ENCODE measurements around the gene MRPL12. TPM values are rescaled to one million over a fixed set of nuclear protein-coding genes. Genes with fewer than 3 reads are reported as not detected.

Gene MRPL12
- total RNA-seq, 1 experiment from 2014 or later: 139 TPM

DNA sequence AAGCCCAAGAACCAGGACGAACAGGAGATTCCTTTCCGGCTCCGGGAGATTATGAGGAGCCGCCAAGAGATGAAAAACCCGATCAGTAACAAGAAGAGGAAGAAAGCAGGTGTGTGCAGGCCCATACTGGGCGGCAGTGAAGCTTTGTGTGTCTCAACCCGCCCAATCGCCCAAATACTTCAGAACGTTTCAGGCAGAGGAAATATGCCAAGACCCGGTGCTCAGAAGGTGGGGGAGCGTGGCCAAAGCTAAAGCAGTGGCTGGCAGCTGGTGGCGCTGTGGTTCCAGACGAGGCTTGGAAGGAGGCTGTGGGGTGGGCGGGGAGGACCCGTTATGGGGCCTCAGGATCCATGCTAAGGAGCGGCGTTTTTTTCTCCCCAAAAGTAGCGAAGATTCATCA is 35.4 kb upstream of the MRPL12 start (continued):
- TF ChIP-seq OVOL2 (CRISPR knock-in tag; IDR thresholded peaks at IDR 0.05; ENCODE audit: borderline replicate concordance) (no peak), ZNF416 (CRISPR knock-in tag; IDR thresholded peaks at IDR 0.05) (no peak), GRHL2 (CRISPR knock-in tag; IDR thresholded peaks at IDR 0.05; ENCODE audit: insufficient replicate concordance, severe bottlenecking) (no peak), TEAD4 (CRISPR knock-in tag; IDR thresholded peaks at IDR 0.05) (no peak)
- TF ChIP-seq, protein P1, sequence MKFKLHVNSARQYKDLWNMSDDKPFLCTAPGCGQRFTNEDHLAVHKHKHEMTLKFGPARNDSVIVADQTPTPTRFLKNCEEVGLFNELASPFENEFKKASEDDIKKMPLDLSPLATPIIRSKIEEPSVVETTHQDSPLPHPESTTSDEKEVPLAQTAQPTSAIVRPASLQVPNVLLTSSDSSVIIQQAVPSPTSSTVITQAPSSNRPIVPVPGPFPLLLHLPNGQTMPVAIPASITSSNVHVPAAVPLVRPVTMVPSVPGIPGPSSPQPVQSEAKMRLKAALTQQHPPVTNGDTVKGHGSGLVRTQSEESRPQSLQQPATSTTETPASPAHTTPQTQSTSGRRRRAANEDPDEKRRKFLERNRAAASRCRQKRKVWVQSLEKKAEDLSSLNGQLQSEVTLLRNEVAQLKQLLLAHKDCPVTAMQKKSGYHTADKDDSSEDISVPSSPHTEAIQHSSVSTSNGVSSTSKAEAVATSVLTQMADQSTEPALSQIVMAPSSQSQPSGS (CRISPR knock-in tag; IDR thresholded peaks at IDR 0.05; ENCODE audit: borderline replicate concordance, low read depth): no peak

DNA sequence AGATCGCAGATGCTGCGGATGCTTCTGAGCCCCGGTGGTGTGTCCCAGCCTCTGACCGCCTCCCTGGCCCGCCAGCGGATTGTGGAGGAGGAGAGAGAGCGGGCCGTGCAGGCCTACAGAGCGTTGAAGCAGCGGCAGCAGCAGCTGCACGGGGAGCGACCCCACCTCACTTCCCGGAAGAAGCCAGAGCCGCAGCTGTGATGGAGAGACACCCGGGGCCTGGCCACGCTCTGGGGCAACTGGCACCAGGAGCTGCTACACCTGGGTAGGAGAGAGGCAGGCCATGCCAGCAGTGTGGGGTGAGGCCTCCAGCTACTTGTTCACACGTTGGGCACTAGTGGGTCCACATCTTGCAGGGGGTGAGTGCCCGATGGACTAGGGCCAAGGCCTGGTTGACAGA is 30.7 kb upstream of the MRPL12 start:
- no peak for DNase-seq (ENCODE audit: low spot score)
- Mint-ChIP-seq H3K4me3 (no peak overlapping the region), H3K27me3 (ENCODE audit: low read depth) (no peaks in the 10 kb centered on the region), H3K36me3 (peaks cover 53% of the 10 kb centered on the region), H3K4me1 (peaks cover 10% of the 10 kb centered on the region), H3K9me3 (no peaks in the 10 kb centered on the region), H3K27ac (no peak overlapping the region)
- POLR2A ChIA-PET: no interaction called here
- ATAC-seq: no peak
- TF ChIP-seq ELF4 (CRISPR knock-in tag; IDR thresholded peaks at IDR 0.05; ENCODE audit: low read depth): no peak
- TF ChIP-seq, protein P2, sequence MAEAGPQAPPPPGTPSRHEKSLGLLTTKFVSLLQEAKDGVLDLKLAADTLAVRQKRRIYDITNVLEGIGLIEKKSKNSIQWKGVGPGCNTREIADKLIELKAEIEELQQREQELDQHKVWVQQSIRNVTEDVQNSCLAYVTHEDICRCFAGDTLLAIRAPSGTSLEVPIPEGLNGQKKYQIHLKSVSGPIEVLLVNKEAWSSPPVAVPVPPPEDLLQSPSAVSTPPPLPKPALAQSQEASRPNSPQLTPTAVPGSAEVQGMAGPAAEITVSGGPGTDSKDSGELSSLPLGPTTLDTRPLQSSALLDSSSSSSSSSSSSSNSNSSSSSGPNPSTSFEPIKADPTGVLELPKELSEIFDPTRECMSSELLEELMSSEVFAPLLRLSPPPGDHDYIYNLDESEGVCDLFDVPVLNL (CRISPR knock-in tag; IDR thresholded peaks at IDR 0.05; ENCODE audit: borderline replicate concordance, low read depth): no peak
- TF ChIP-seq, protein P3, sequence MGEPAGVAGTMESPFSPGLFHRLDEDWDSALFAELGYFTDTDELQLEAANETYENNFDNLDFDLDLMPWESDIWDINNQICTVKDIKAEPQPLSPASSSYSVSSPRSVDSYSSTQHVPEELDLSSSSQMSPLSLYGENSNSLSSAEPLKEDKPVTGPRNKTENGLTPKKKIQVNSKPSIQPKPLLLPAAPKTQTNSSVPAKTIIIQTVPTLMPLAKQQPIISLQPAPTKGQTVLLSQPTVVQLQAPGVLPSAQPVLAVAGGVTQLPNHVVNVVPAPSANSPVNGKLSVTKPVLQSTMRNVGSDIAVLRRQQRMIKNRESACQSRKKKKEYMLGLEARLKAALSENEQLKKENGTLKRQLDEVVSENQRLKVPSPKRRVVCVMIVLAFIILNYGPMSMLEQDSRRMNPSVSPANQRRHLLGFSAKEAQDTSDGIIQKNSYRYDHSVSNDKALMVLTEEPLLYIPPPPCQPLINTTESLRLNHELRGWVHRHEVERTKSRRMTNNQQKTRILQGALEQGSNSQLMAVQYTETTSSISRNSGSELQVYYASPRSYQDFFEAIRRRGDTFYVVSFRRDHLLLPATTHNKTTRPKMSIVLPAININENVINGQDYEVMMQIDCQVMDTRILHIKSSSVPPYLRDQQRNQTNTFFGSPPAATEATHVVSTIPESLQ (CRISPR knock-in tag; IDR thresholded peaks at IDR 0.05): no peak
- TF ChIP-seq RORB (CRISPR knock-in tag; IDR thresholded peaks at IDR 0.05): no peak
- TF ChIP-seq FOXJ3 (CRISPR knock-in tag; IDR thresholded peaks at IDR 0.05; ENCODE audit: borderline replicate concordance): no peak
- TF ChIP-seq, protein P4, sequence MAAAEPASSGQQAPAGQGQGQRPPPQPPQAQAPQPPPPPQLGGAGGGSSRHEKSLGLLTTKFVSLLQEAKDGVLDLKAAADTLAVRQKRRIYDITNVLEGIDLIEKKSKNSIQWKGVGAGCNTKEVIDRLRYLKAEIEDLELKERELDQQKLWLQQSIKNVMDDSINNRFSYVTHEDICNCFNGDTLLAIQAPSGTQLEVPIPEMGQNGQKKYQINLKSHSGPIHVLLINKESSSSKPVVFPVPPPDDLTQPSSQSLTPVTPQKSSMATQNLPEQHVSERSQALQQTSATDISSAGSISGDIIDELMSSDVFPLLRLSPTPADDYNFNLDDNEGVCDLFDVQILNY (CRISPR knock-in tag; IDR thresholded peaks at IDR 0.05): no peak
- no peak for TF ChIP-seq ATF1 (CRISPR knock-in tag; IDR thresholded peaks at IDR 0.05)
- TF ChIP-seq ZNF263 (CRISPR knock-in tag; IDR thresholded peaks at IDR 0.05; ENCODE audit: low read depth): no peak
- TF ChIP-seq, protein P5, sequence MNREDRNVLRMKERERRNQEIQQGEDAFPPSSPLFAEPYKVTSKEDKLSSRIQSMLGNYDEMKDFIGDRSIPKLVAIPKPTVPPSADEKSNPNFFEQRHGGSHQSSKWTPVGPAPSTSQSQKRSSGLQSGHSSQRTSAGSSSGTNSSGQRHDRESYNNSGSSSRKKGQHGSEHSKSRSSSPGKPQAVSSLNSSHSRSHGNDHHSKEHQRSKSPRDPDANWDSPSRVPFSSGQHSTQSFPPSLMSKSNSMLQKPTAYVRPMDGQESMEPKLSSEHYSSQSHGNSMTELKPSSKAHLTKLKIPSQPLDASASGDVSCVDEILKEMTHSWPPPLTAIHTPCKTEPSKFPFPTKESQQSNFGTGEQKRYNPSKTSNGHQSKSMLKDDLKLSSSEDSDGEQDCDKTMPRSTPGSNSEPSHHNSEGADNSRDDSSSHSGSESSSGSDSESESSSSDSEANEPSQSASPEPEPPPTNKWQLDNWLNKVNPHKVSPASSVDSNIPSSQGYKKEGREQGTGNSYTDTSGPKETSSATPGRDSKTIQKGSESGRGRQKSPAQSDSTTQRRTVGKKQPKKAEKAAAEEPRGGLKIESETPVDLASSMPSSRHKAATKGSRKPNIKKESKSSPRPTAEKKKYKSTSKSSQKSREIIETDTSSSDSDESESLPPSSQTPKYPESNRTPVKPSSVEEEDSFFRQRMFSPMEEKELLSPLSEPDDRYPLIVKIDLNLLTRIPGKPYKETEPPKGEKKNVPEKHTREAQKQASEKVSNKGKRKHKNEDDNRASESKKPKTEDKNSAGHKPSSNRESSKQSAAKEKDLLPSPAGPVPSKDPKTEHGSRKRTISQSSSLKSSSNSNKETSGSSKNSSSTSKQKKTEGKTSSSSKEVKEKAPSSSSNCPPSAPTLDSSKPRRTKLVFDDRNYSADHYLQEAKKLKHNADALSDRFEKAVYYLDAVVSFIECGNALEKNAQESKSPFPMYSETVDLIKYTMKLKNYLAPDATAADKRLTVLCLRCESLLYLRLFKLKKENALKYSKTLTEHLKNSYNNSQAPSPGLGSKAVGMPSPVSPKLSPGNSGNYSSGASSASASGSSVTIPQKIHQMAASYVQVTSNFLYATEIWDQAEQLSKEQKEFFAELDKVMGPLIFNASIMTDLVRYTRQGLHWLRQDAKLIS (CRISPR knock-in tag; IDR thresholded peaks at IDR 0.05; ENCODE audit: borderline replicate concordance): no peak
- CTCF ChIA-PET: no interaction called here

DNA sequence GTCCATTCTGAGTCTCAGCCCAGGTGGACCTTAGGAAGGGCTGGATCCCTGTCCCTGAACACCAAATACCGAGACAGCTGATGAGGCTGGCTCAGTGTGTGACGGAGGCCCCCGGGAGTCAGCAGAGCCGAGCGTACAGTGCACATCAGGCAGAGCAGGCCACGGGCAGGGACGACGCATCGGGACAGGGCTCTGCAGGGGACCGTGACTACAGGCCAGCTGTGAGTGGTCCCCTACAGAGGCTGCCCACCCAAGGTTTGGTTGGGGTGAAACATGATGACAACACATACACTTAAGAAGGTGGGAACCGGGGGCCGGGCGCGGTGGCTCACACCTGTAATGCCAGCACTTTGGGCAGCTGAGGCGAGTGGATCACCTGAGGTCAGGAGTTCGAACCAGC is 30.2 kb upstream of the MRPL12 start:
- no peak for DNase-seq (ENCODE audit: low spot score)
- H3K36me3 Mint-ChIP-seq: peaks cover 49% of the 10 kb centered on the region
- ATAC-seq: no peak
- ChIA-PET POLR2A (no interaction called here), CTCF (no interaction called here)
- no peaks in the 10 kb centered on the region for H3K9me3 Mint-ChIP-seq
- H3K27ac Mint-ChIP-seq: no peak overlapping the region
- H3K4me1 Mint-ChIP-seq: peaks cover 5% of the 10 kb centered on the region
- H3K27me3 Mint-ChIP-seq (ENCODE audit: low read depth): no peaks in the 10 kb centered on the region
- H3K4me3 Mint-ChIP-seq: no peak overlapping the region
- TF ChIP-seq, protein P6, sequence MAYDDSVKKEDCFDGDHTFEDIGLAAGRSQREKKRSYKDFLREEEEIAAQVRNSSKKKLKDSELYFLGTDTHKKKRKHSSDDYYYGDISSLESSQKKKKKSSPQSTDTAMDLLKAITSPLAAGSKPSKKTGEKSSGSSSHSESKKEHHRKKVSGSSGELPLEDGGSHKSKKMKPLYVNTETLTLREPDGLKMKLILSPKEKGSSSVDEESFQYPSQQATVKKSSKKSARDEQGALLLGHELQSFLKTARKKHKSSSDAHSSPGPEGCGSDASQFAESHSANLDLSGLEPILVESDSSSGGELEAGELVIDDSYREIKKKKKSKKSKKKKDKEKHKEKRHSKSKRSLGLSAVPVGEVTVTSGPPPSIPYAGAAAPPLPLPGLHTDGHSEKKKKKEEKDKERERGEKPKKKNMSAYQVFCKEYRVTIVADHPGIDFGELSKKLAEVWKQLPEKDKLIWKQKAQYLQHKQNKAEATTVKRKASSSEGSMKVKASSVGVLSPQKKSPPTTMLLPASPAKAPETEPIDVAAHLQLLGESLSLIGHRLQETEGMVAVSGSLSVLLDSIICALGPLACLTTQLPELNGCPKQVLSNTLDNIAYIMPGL (CRISPR knock-in tag; IDR thresholded peaks at IDR 0.05): no peak
- no peak for TF ChIP-seq ZNF219 (CRISPR knock-in tag; IDR thresholded peaks at IDR 0.05; ENCODE audit: borderline replicate concordance)
- no peak for TF ChIP-seq NFYB (CRISPR knock-in tag; conservative IDR thresholded peaks at IDR 0.05; ENCODE audit: low read depth)
- TF ChIP-seq NFATC4 (CRISPR knock-in tag; IDR thresholded peaks at IDR 0.05): no peak
- TF ChIP-seq, protein P7, sequence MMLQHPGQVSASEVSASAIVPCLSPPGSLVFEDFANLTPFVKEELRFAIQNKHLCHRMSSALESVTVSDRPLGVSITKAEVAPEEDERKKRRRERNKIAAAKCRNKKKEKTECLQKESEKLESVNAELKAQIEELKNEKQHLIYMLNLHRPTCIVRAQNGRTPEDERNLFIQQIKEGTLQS (CRISPR knock-in tag; conservative IDR thresholded peaks at IDR 0.05): no peak
- no peak for TF ChIP-seq SP1 (CRISPR knock-in tag; conservative IDR thresholded peaks at IDR 0.05)
- no peak for TF ChIP-seq MYBL2 (CRISPR knock-in tag; IDR thresholded peaks at IDR 0.05)
- TF ChIP-seq TCF7 (CRISPR knock-in tag; IDR thresholded peaks at IDR 0.05; ENCODE audit: low read depth): no peak
- no peak for TF ChIP-seq NR2C2 (CRISPR knock-in tag; IDR thresholded peaks at IDR 0.05)
- no peak for TF ChIP-seq JUN (CRISPR knock-in tag; IDR thresholded peaks at IDR 0.05)

Measured in WTC11 (cell line).